Keratinocyte (primary cell): Measurements from ENCODE around the gene FLNB. TPM values are rescaled to one million over a fixed set of nuclear protein-coding genes. Genes with fewer than 3 reads are reported as not detected.

Experiments used
- DNase-seq: peaks from one replicate; pipeline ENCODE4 v3.0.0-alpha.2; 2011; ENCODE audit warnings: low read depth, missing footprints, low spot score
- FAIRE-seq: peaks from 2 replicates; lab custom pipeline; 2011; peaks lifted over from hg19 to GRCh38; lab: Jason Lieb, UNC
- H2AFZ ChIP-seq: 2 replicates; pipeline ENCODE4 v1.6.0; 2012; ENCODE audit warnings: low read length, control low read depth, inconsistent platforms; ENCODE audit not compliant: control insufficient read depth
- H3K27ac ChIP-seq: 2 replicates; pipeline ENCODE4 v1.5.1; 2011; ENCODE audit warnings: low read length; ENCODE audit not compliant: control insufficient read depth, insufficient read depth
- H3K27me3 ChIP-seq: 3 replicates; pipeline ENCODE4 v1.6.0; 2011; ENCODE audit warnings: low read length; ENCODE audit not compliant: control insufficient read depth, insufficient read depth; ENCODE audit errors: extremely low read depth
- H3K36me3 ChIP-seq, 2 experiments: 2 replicates in 1 of 2; 3 replicates in 1 of 2; pipeline ENCODE4 v1.5.1; 2011; ENCODE audit warnings: low read length in 2 of 2, mild to moderate bottlenecking in 1 of 2; ENCODE audit not compliant: control insufficient read depth in 2 of 2, insufficient read depth in 2 of 2; ENCODE audit errors: extremely low read depth in 1 of 2
- H3K4me1 ChIP-seq: 3 replicates; pipeline ENCODE4 v1.5.1; 2011; ENCODE audit warnings: low read length; ENCODE audit not compliant: control insufficient read depth, insufficient read depth; ENCODE audit errors: extremely low read depth
- H3K4me2 ChIP-seq: 3 replicates; pipeline ENCODE4 v1.6.0; 2011; ENCODE audit warnings: low read depth, low read length; ENCODE audit not compliant: control insufficient read depth, insufficient read depth; ENCODE audit errors: extremely low read depth
- H3K4me3 ChIP-seq, 3 experiments: fragments of 200-600 bp in 1 of 3; sonication (generic) in 1 of 3; 2 replicates in 2 of 3; 3 replicates in 1 of 3; pipeline ENCODE4 v1.5.1; 2011 to 2016; ENCODE audit warnings: low read length in 3 of 3, mild to moderate bottlenecking in 3 of 3, control low read depth in 2 of 3, inconsistent platforms in 1 of 3, low read depth in 1 of 3, mixed read lengths in 1 of 3, mixed run types in 1 of 3, moderate library complexity in 1 of 3; ENCODE audit not compliant: control insufficient read depth in 2 of 3, insufficient read depth in 2 of 3; ENCODE audit errors: extremely low read depth in 1 of 3
- H3K79me2 ChIP-seq: 2 replicates; pipeline ENCODE4 v1.6.0; 2012; ENCODE audit warnings: low read length; ENCODE audit not compliant: control insufficient read depth, insufficient read depth
- H3K9ac ChIP-seq: 3 replicates; pipeline ENCODE4 v1.6.0; 2011; ENCODE audit warnings: low read length; ENCODE audit not compliant: control insufficient read depth, insufficient read depth; ENCODE audit errors: extremely low read depth
- H3K9me1 ChIP-seq: 3 replicates; pipeline ENCODE4 v1.6.0; 2011; ENCODE audit warnings: low read length; ENCODE audit not compliant: control insufficient read depth, insufficient read depth; ENCODE audit errors: extremely low read depth
- H3K9me3 ChIP-seq: 2 replicates; pipeline ENCODE4 v1.5.1; 2012; ENCODE audit warnings: low read depth, low read length; ENCODE audit not compliant: control insufficient read depth
- H4K20me1 ChIP-seq: 3 replicates; pipeline ENCODE4 v1.6.0; 2011; ENCODE audit warnings: low read length; ENCODE audit not compliant: control insufficient read depth, insufficient read depth; ENCODE audit errors: extremely low read depth
- EZH2 ChIP-seq: IDR thresholded peaks from one replicate; pipeline ENCODE4 v1.6.1; 2012; ENCODE audit warnings: inconsistent platforms, mild to moderate bottlenecking, low read length, moderate library complexity
- dilution Hi-C: fragments of 300-500 bp; cut with MboI; formaldehyde crosslinking; loops from one replicate; pipeline ENCODE4 v1.7.0; 2020; ENCODE audit warnings: low sequenced_read_pairs; ENCODE audit not compliant: extremely low pct_ligation_motif_present
- polyA plus RNA-seq, 5 experiments: library from polyadenylated mRNA; depleted of rRNA in 3 of 5; stranded (reverse) in 3 of 5; stranded (forward) in 1 of 5; unstranded in 1 of 5; fragments of >200 nt; gene quantifications; 1 replicate in 1 of 5; 2 replicates in 3 of 5; 3 replicates in 1 of 5; pipeline versions ENCODE4 v1.2.1 to v1.2.3, GENCODE V29; 2011 to 2012; ENCODE audit warnings: missing spikeins in 2 of 5, low read depth in 1 of 5, low replicate concordance in 1 of 5
- TF ChIP-seq, protein P1 (sequence below), 3 experiments: IDR thresholded peaks in 1 of 3; conservative IDR thresholded peaks in 1 of 3; optimal IDR thresholded peaks in 1 of 3; 2 replicates in 2 of 3; 3 replicates in 1 of 3; pipeline versions ENCODE3 to v1.5.1; 2011; ENCODE audit warnings: low read length in 3 of 3, mild to moderate bottlenecking in 3 of 3, moderate library complexity in 2 of 3, control low read depth in 1 of 3, inconsistent platforms in 1 of 3; ENCODE audit not compliant: insufficient read depth in 2 of 3; ENCODE audit errors: extremely low read depth in 1 of 3

The FLNB gene
- polyA plus RNA-seq, 1 donor (not counting 4 experiments of a cell fraction or from before 2014, with no cell fraction given) = 289 TPM

GRCh38 chr3:58154626-58155449 lies 146.6 kb downstream of the FLNB start:
- Histone ChIP-seq H3K36me3 (peaks cover 66 to 88% of the 10 kb centered on the region in 2 experiments), H3K4me3 (no peak overlapping the region), H3K4me2 (no peak overlapping the region), H3K9ac (no peak overlapping the region), H3K9me1 (peaks cover 2% of the 10 kb centered on the region), H3K79me2 (peaks cover 4% of the 10 kb centered on the region), H4K20me1 (peaks cover 3% of the 10 kb centered on the region), H2AFZ (no peak overlapping the region), H3K4me1 (peaks cover 17% of the 10 kb centered on the region), H3K27me3 (no peaks in the 10 kb centered on the region), H3K9me3 (no peaks in the 10 kb centered on the region), H3K27ac (peak overlapping the region; percentile 23)
- TF ChIP-seq, protein P1, sequence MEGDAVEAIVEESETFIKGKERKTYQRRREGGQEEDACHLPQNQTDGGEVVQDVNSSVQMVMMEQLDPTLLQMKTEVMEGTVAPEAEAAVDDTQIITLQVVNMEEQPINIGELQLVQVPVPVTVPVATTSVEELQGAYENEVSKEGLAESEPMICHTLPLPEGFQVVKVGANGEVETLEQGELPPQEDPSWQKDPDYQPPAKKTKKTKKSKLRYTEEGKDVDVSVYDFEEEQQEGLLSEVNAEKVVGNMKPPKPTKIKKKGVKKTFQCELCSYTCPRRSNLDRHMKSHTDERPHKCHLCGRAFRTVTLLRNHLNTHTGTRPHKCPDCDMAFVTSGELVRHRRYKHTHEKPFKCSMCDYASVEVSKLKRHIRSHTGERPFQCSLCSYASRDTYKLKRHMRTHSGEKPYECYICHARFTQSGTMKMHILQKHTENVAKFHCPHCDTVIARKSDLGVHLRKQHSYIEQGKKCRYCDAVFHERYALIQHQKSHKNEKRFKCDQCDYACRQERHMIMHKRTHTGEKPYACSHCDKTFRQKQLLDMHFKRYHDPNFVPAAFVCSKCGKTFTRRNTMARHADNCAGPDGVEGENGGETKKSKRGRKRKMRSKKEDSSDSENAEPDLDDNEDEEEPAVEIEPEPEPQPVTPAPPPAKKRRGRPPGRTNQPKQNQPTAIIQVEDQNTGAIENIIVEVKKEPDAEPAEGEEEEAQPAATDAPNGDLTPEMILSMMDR (optimal IDR thresholded peaks at IDR 0.05 in 1 of 3, IDR thresholded peaks at IDR 0.05 in 1 of 3, conservative IDR thresholded peaks at IDR 0.05 in 1 of 3; ENCODE audit: extremely low read depth in 1 of 3, insufficient read depth in 2 of 3, low read length in 3 of 3) = no peak
- no peak for TF ChIP-seq EZH2
- no peak for DNase-seq
- no peak for FAIRE-seq
- dilution Hi-C loops = no loop called here

DNA sequence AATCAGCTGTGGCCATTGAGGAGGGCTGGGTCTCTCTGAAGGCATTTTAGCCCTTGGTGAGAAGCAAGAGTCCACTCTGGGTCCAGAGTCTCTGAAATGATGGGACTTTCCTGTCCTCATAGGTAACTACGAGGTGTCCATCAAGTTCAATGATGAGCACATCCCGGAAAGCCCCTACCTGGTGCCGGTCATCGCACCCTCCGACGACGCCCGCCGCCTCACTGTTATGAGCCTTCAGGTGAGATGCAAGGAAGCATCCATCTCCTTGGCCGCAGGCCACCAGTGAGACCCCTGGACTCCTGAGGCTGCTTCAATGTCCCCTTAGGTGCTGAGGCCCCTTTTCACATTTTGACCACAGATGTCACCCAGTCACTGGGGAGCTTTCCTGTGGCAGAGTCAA lies 147.6 kb downstream of the FLNB start:
- H3K4me1 ChIP-seq = peaks cover 26% of the 10 kb centered on the region
- H3K4me3 ChIP-seq = no peak overlapping the region
- H3K4me2 ChIP-seq = no peak overlapping the region
- H3K36me3 ChIP-seq = peaks cover 61 to 86% of the 10 kb centered on the region in 2 experiments
- peak overlapping the region; percentile 37 for H3K27ac ChIP-seq
- peaks cover 3% of the 10 kb centered on the region for H3K79me2 ChIP-seq
- no peak overlapping the region for H2AFZ ChIP-seq
- H3K9me3 ChIP-seq = no peaks in the 10 kb centered on the region
- H3K27me3 ChIP-seq = no peaks in the 10 kb centered on the region
- H4K20me1 ChIP-seq = peaks cover 3% of the 10 kb centered on the region
- TF ChIP-seq, protein P1 (optimal IDR thresholded peaks at IDR 0.05 in 1 of 3, IDR thresholded peaks at IDR 0.05 in 1 of 3, conservative IDR thresholded peaks at IDR 0.05 in 1 of 3; ENCODE audit: extremely low read depth in 1 of 3, insufficient read depth in 2 of 3, low read length in 3 of 3) = no peak
- no peak for TF ChIP-seq EZH2
- dilution Hi-C loops = no loop called here
- DNase-seq (no peak), FAIRE-seq (no peak)
- peaks cover 2% of the 10 kb centered on the region for H3K9me1 ChIP-seq
- no peak overlapping the region for H3K9ac ChIP-seq
